ENCODE measurements around the gene LRP10.

- TF ChIP-seq EZH2phosphoT487 (IDR thresholded peaks at IDR 0.05; ENCODE audit: borderline replicate concordance) (no peak), CTCF (IDR thresholded peaks at IDR 0.05 in 2 of 3, conservative IDR thresholded peaks at IDR 0.05 in 1 of 3; ENCODE audit: borderline replicate concordance in 1 of 3, insufficient read depth in 1 of 3, low read depth in 2 of 3, low read length in 2 of 3) (no peak), POLR2A (IDR thresholded peaks at IDR 0.05; ENCODE audit: borderline replicate concordance, extremely low read depth, insufficient read depth, insufficient read length) (no peak), RAD21 (IDR thresholded peaks at IDR 0.05; ENCODE audit: low read depth) (no peak)
Observed at GRCh38 chr14:22877000-22877501, 5.5 kb downstream of the LRP10 start.
